Vagina (tissue), 2 donors: ENCODE measurements around the gene DOC2B. TPM values are rescaled to one million over a fixed set of nuclear protein-coding genes. Genes with fewer than 3 reads are reported as not detected.
"Not testable (repeated sequence)": the region's sequence is repeated elsewhere in the genome, so short reads cannot be mapped to it uniquely, and the experiment has no call there.

Experiments used
- DNase-seq, 2 donors: peaks; one replicate each; pipeline ENCODE4 v3.0.0-alpha.2; 2017; ENCODE audit errors: extremely low spot score in 2 of 2
- H3K27ac ChIP-seq: fragments of 200-600 bp; sonication (generic); one replicate; pipeline ENCODE4 v1.5.1; 2019
- H3K27me3 ChIP-seq: fragments of 200-600 bp; sonication (generic); one replicate; pipeline ENCODE4 v1.5.1; 2019
- H3K36me3 ChIP-seq, 2 donors: fragments of 200-600 bp; sonication (generic); one replicate each; pipeline ENCODE4 v1.5.1; 2017 to 2019
- H3K4me1 ChIP-seq: fragments of 200-600 bp; sonication (generic); one replicate; pipeline ENCODE4 v1.5.1; 2019
- H3K4me3 ChIP-seq, 2 donors: fragments of 200-600 bp; sonication (generic); 1 replicate in 1 of 2; 2 replicates in 1 of 2; pipeline ENCODE4 v1.5.1; 2016 to 2019
- H3K9me3 ChIP-seq: fragments of 200-600 bp; sonication (generic); one replicate; pipeline ENCODE4 v1.5.1; 2019
- CTCF ChIP-seq, 3 experiments: fragments of 450-650 bp in 2 of 3; fragments of 200-600 bp in 1 of 3; sonication (generic) in 1 of 3; IDR thresholded peaks; one replicate each; pipeline ENCODE4 v1.5.1; 2017 to 2019; ENCODE audit warnings: antibody characterized with exemption in 3 of 3, mild to moderate bottlenecking in 2 of 3, moderate library complexity in 2 of 3
- POLR2A ChIP-seq, 2 donors: fragments of 450-650 bp; IDR thresholded peaks; one replicate each; pipeline ENCODE4 v1.6.1; 2017; ENCODE audit warnings: antibody characterized with exemption in 2 of 2, mild to moderate bottlenecking in 2 of 2, moderate library complexity in 2 of 2
- POLR2AphosphoS5 ChIP-seq, 2 donors: sonication (generic); formaldehyde crosslinking; IDR thresholded peaks; one replicate each; pipeline ENCODE4 v1.9.0; 2017; ENCODE audit warnings: antibody characterized with exemption in 2 of 2, mild to moderate bottlenecking in 2 of 2, low read depth in 1 of 2; ENCODE audit not compliant: insufficient read depth in 1 of 2
- intact Hi-C: fragments of 100-400 bp; cut with DNase I; formaldehyde crosslinking; loops from one replicate; pipeline ENCODE4 v1.15.1; 2023
- total RNA-seq: library from RNA; depleted of rRNA; stranded (reverse); fragments of >200 nt; gene quantifications from one replicate; pipeline ENCODE4 v1.2.3, GENCODE V29; 2016

DOC2B gene
- total RNA-seq, 1 donor from 2014 or later = 10.1 TPM

- no peaks in the 10 kb centered on the region for H3K36me3 ChIP-seq
- H3K4me1 ChIP-seq = peaks cover 30% of the 10 kb centered on the region
- no peak overlapping the region for H3K4me3 ChIP-seq
- H3K9me3 ChIP-seq = no peaks in the 10 kb centered on the region
- intact Hi-C loops = no loop called here
- TF ChIP-seq CTCF (IDR thresholded peaks at IDR 0.05) (no peak), POLR2AphosphoS5 (IDR thresholded peaks at IDR 0.05; ENCODE audit: insufficient read depth in 1 of 2, low read depth in 1 of 2) (no peak), POLR2A (IDR thresholded peaks at IDR 0.05) (no peak)
- H3K27me3 ChIP-seq = peaks cover 7% of the 10 kb centered on the region
- DNase-seq = no peak
- no peak overlapping the region for H3K27ac ChIP-seq
Measured at GRCh38 chr17:177762-178161, 3.7 kb downstream of the DOC2B start.

GRCh38 chr17:177155-177554 lies 4.3 kb downstream of the DOC2B start:
- no peak for DNase-seq
- peaks cover 24% of the 10 kb centered on the region for H3K4me1 ChIP-seq
- intact Hi-C loops = no loop called here
- H3K36me3 ChIP-seq = no peaks in the 10 kb centered on the region
- no peak for TF ChIP-seq POLR2A (IDR thresholded peaks at IDR 0.05)
- TF ChIP-seq POLR2AphosphoS5 (IDR thresholded peaks at IDR 0.05; ENCODE audit: insufficient read depth in 1 of 2, low read depth in 1 of 2) = no peak
- no peak overlapping the region for H3K4me3 ChIP-seq
- peaks cover 7% of the 10 kb centered on the region for H3K27me3 ChIP-seq
- no peaks in the 10 kb centered on the region for H3K9me3 ChIP-seq
- H3K27ac ChIP-seq = no peak overlapping the region

DNA sequence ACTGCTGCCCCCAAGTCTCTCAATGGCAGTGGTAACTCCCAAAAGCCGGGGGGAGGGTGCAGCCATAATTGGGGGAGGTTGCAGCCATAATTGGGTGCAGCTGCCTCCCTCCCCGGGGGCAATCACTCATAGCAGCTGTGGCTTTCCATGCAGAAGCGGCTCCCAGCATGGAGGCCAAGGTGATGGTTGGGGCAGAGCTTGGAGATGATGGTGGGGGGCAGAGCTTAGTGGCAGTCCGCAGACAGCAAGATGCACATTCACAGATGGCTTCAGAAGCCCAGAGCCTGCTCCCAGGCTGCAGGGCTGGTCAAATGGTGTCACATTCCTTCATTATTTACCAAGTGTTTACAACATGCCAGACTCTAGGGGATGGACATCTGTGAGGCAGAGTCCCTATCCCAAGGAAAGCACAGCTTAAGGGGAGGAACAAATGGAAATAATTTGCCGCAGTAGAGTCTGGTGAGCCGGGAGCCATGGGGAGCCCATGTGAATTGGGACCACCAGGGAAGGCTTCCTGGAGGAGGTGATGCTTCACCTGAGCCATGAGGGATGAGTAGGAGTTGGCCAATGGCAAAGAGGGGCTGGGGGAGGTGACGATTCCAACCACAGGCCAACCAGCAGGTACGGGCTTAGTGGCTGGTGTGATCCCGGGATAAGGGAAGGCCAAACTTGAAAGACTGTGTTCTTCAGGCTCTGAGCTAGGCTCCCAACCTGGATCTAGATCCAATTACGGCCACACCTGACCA lies 8.1 kb downstream of the DOC2B start:
- H3K4me1 ChIP-seq = no peaks in the 10 kb centered on the region
- no peaks in the 10 kb centered on the region for H3K36me3 ChIP-seq
- intact Hi-C loops = no loop called here
- no peak overlapping the region for H3K27ac ChIP-seq
- no peak for TF ChIP-seq CTCF (IDR thresholded peaks at IDR 0.05)
- no peak for TF ChIP-seq POLR2AphosphoS5 (IDR thresholded peaks at IDR 0.05; ENCODE audit: insufficient read depth in 1 of 2, low read depth in 1 of 2)
- no peak for TF ChIP-seq POLR2A (IDR thresholded peaks at IDR 0.05)
- no peak for DNase-seq
- H3K27me3 ChIP-seq = no peaks in the 10 kb centered on the region
- H3K9me3 ChIP-seq = no peaks in the 10 kb centered on the region
- no peak overlapping the region for H3K4me3 ChIP-seq

GRCh38 chr17:172401-172800 lies 9.0 kb downstream of the DOC2B start:
- no peak for DNase-seq
- H3K27ac ChIP-seq = no peak overlapping the region
- H3K36me3 ChIP-seq = no peaks in the 10 kb centered on the region
- H3K4me3 ChIP-seq = no peak overlapping the region
- TF ChIP-seq POLR2A (IDR thresholded peaks at IDR 0.05) (no peak), POLR2AphosphoS5 (IDR thresholded peaks at IDR 0.05; ENCODE audit: insufficient read depth in 1 of 2, low read depth in 1 of 2) (no peak)
- no peaks in the 10 kb centered on the region for H3K27me3 ChIP-seq
- no peaks in the 10 kb centered on the region for H3K4me1 ChIP-seq
- intact Hi-C loops = no loop called here
- no peaks in the 10 kb centered on the region for H3K9me3 ChIP-seq

DNA sequence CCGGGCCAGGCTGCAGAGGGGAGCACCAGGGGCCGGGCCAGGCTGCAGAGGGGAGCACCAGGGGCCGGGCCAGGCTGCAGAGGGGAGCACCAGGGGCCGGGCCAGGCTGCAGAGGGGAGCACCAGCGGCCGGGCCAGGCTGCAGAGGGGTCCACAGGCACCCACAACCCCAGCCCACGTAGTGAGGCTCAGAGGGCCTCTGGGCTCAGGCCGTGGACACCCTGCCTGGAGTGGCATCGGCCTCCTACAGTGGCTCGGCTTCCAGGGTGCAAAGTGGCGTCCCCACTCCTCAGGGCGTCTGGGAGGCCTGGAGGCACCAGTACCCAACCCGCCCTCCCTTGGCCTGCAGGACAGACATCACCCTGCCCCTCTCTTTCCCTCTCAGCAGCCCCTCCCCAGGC lies 9.6 kb downstream of the DOC2B start:
- TF ChIP-seq CTCF (IDR thresholded peaks at IDR 0.05) (no peak), POLR2A (IDR thresholded peaks at IDR 0.05) (no peak), POLR2AphosphoS5 (IDR thresholded peaks at IDR 0.05; ENCODE audit: insufficient read depth in 1 of 2, low read depth in 1 of 2) (no peak)
- H3K27me3 ChIP-seq = no peaks in the 10 kb centered on the region

DNA sequence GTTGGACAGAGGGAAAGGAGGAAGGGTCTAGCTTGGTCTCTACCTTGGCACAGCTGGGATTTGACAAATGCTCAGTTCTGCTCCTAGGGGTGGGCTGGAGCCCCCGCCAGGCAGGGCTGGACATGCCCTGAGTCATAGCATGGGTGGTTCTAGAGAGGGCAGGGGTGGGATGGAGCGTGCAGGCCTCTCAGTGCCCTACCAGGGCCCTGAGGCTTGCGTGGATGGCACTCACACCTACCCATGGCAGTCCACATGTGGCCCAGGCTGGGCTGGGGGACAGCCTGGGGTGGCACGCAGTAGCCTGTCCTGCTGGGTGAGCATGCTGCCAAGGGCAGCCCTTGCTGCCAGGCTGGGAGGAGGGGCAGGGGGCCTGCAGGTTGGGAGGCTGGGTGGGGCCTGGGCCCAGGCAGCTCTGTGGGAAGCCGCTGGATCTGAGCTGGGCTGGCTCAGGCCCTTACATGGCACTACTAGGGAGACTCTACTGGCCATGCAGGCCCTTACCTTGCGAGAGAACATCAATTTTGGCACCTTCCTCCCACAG lies 11.2 kb downstream of the DOC2B start:
- no peak for DNase-seq
- no peak overlapping the region for H3K27ac ChIP-seq
- H3K4me3 ChIP-seq = no peak overlapping the region
- no peaks in the 10 kb centered on the region for H3K36me3 ChIP-seq
- H3K9me3 ChIP-seq = no peaks in the 10 kb centered on the region
- TF ChIP-seq POLR2AphosphoS5 (IDR thresholded peaks at IDR 0.05; ENCODE audit: insufficient read depth in 1 of 2, low read depth in 1 of 2) = no peak
- no peak for TF ChIP-seq CTCF (IDR thresholded peaks at IDR 0.05)
- TF ChIP-seq POLR2A (IDR thresholded peaks at IDR 0.05) = no peak
- no peaks in the 10 kb centered on the region for H3K4me1 ChIP-seq
- intact Hi-C loops = no loop called here
- no peaks in the 10 kb centered on the region for H3K27me3 ChIP-seq

More for the DNA sequence above, 9.6 kb downstream of the DOC2B start:
- Histone ChIP-seq H3K4me3 (no peak overlapping the region), H3K27ac (no peak overlapping the region), H3K36me3 (no peaks in the 10 kb centered on the region), H3K9me3 (no peaks in the 10 kb centered on the region), H3K4me1 (no peaks in the 10 kb centered on the region)
- intact Hi-C loops = no loop called here
- no peak for DNase-seq

GRCh38 chr17:168614-169013 lies 12.8 kb downstream of the DOC2B start:
- H3K4me3 ChIP-seq, H3K36me3 ChIP-seq, DNase-seq, H3K27me3 ChIP-seq, H3K4me1 ChIP-seq, H3K27ac ChIP-seq, H3K9me3 ChIP-seq, intact Hi-C loops: not testable (repeated sequence)
